HCT116 (cell line): ENCODE measurements around the gene VPS35. TPM values are rescaled to one million over a fixed set of nuclear protein-coding genes. Genes with fewer than 3 reads are reported as not detected.

ENCODE experiments used
- ATAC-seq: fragments of 200-7000 bp; cut with Tn5 transposase; 2 replicates; pipeline ENCODE4 v1.9.1; 2020; ENCODE audit warnings: mild to moderate bottlenecking, moderate library complexity
- BruUV-seq: library from RNA; stranded (reverse); fragments of 400-500 nt; replicated peaks from 2 replicates; lab custom pipeline; 2021; lab: Mats Ljungman, UMichigan
- CTCF ChIA-PET: fragments of 300-600 bp; sonication (Branson Sonifier 250); formaldehyde crosslinking; loops from one replicate; lab custom pipeline; 2021; ENCODE audit warnings: antibody characterized with exemption; lab: Charles Lee
- POLR2A ChIA-PET: fragments of 300-600, 350-600 bp; sonication (Branson Sonifier 250); formaldehyde crosslinking; loops from one replicate; lab custom pipeline; 2021; ENCODE audit warnings: antibody characterized with exemption; lab: Charles Lee
- RAD21 ChIA-PET, 2 experiments: fragments of 300-600 bp; sonication (Branson Sonifier 250); formaldehyde crosslinking; loops; one replicate each; lab custom pipeline; 2023; ENCODE audit warnings: low total read pairs in 2 of 2; ENCODE audit not compliant: uncharacterized antibody in 2 of 2, unreplicated experiment in 2 of 2, low non-redundant PET in 1 of 2; lab: Charles Lee
- DNase-seq: peaks from one replicate; pipeline ENCODE4 v3.0.0-alpha.2; 2010; ENCODE audit warnings: low read depth, low spot score
- H2AFZ ChIP-seq: fragments of 200-600 bp; shearing (Covaris generic), sonication (generic); 2 replicates; pipeline ENCODE4 v1.6.1; 2017; ENCODE audit warnings: low read depth, mixed run types, mixed read lengths, antibody characterized with exemption, low read length; ENCODE audit not compliant: poor library complexity, severe bottlenecking
- H3K27ac ChIP-seq: 2 replicates; pipeline ENCODE4 v1.5.1; 2012; ENCODE audit warnings: low read depth, low read length
- H3K27me3 ChIP-seq: fragments of 200-600 bp; sonication (generic); 2 replicates; pipeline ENCODE4 v1.6.1; 2016; ENCODE audit warnings: mixed run types, low read length, mixed read lengths; ENCODE audit not compliant: insufficient read depth
- H3K36me3 ChIP-seq, 2 experiments: fragments of 200-500 bp in 1 of 2; fragments of 200-600 bp in 1 of 2; sonication (Bioruptor generic) in 1 of 2; sonication (generic) in 1 of 2; 2 replicates each; pipeline versions ENCODE4 v1.5.1 to v1.6.1; 2014 to 2016; ENCODE audit warnings: low read length in 2 of 2, inconsistent platforms in 1 of 2, mixed read lengths in 1 of 2, mixed run types in 1 of 2; ENCODE audit not compliant: insufficient read depth in 2 of 2, control insufficient read depth in 1 of 2
- H3K4me1 ChIP-seq, 2 experiments: fragments of 200-600 bp in 1 of 2; sonication (generic) in 1 of 2; 2 replicates each; pipeline versions ENCODE4 v1.5.1 to v1.6.1; 2012 to 2017; ENCODE audit warnings: low read length in 2 of 2, inconsistent platforms in 1 of 2, mild to moderate bottlenecking in 1 of 2, mixed read lengths in 1 of 2, mixed run types in 1 of 2, moderate library complexity in 1 of 2; ENCODE audit not compliant: insufficient read depth in 2 of 2, control insufficient read depth in 1 of 2
- H3K4me2 ChIP-seq: fragments of 200-600 bp; sonication (generic); 2 replicates; pipeline ENCODE4 v1.6.1; 2017; ENCODE audit warnings: mixed run types, low read length, mixed read lengths
- H3K4me3 ChIP-seq, 2 experiments: fragments of 200-600 bp in 1 of 2; sonication (generic) in 1 of 2; replicated peaks in 1 of 2; 2 replicates each; pipeline ENCODE4 v1.5.1; 2011 to 2016; ENCODE audit warnings: low read length in 2 of 2, control low read depth in 1 of 2, low read depth in 1 of 2, mild to moderate bottlenecking in 1 of 2, mixed read lengths in 1 of 2, mixed run types in 1 of 2
- H3K79me2 ChIP-seq: fragments of 200-600 bp; sonication (generic); 2 replicates; pipeline ENCODE4 v1.6.1; 2017; ENCODE audit warnings: mild to moderate bottlenecking, mixed run types, low read length, moderate library complexity, mixed read lengths; ENCODE audit not compliant: insufficient read depth
- H3K9ac ChIP-seq: fragments of 200-600 bp; sonication (generic); 2 replicates; pipeline ENCODE4 v1.6.1; 2016; ENCODE audit warnings: low read length, mixed read lengths
- H3K9me2 ChIP-seq: fragments of 200-600 bp; sonication (generic), shearing (Covaris generic); 2 replicates; pipeline ENCODE4 v1.6.1; 2017; ENCODE audit warnings: mixed run types, mild to moderate bottlenecking, moderate library complexity; ENCODE audit not compliant: insufficient read depth
- H3K9me3 ChIP-seq, 2 experiments: fragments of 200-500 bp in 1 of 2; fragments of 200-600 bp in 1 of 2; sonication (Bioruptor generic) in 1 of 2; sonication (generic) in 1 of 2; 2 replicates each; pipeline ENCODE4 v1.6.1; 2014 to 2017; ENCODE audit warnings: low read length in 2 of 2, mixed read lengths in 2 of 2, inconsistent platforms in 1 of 2, low read depth in 1 of 2, mild to moderate bottlenecking in 1 of 2, mixed run types in 1 of 2, moderate library complexity in 1 of 2; ENCODE audit not compliant: control insufficient read depth in 1 of 2, insufficient read depth in 1 of 2
- H4K20me1 ChIP-seq: fragments of 200-600 bp; sonication (generic), shearing (Covaris generic); 2 replicates; pipeline ENCODE4 v1.6.1; 2017; ENCODE audit warnings: mixed run types, mild to moderate bottlenecking, moderate library complexity; ENCODE audit not compliant: insufficient read depth
- CEBPB ChIP-seq: IDR thresholded peaks from 2 replicates; pipeline ENCODE4 v1.6.1; 2012; ENCODE audit warnings: low read depth
- CTCF ChIP-seq, 3 experiments: fragments of 200-600 bp in 1 of 3; sonication (generic) in 1 of 3; IDR thresholded peaks in 2 of 3; conservative IDR thresholded peaks in 1 of 3; 2 replicates each; pipeline ENCODE4 v1.5.1; 2012 to 2017; ENCODE audit warnings: low read depth in 2 of 3, low read length in 2 of 3, antibody characterized with exemption in 1 of 3, borderline replicate concordance in 1 of 3, control low read depth in 1 of 3, mild to moderate bottlenecking in 1 of 3, mixed read lengths in 1 of 3, mixed run types in 1 of 3, moderate library complexity in 1 of 3; ENCODE audit not compliant: insufficient read depth in 1 of 3
- EGR1 ChIP-seq: IDR thresholded peaks from 2 replicates; pipeline ENCODE4 v1.6.1; 2012; ENCODE audit warnings: low read depth
- ELF1 ChIP-seq: IDR thresholded peaks from 2 replicates; pipeline ENCODE4 v1.6.1; 2012; ENCODE audit warnings: low read depth, borderline replicate concordance
- EZH2phosphoT487 ChIP-seq: fragments of 200-600 bp; IDR thresholded peaks from 2 replicates; pipeline ENCODE4 v1.6.1; 2018; ENCODE audit warnings: antibody characterized with exemption, borderline replicate concordance
- FOSL1 ChIP-seq: IDR thresholded peaks from 2 replicates; pipeline ENCODE4 v1.6.1; 2012; ENCODE audit warnings: low read depth
- POLR2A ChIP-seq: IDR thresholded peaks from 2 replicates; pipeline ENCODE4 v1.7.0; 2011; ENCODE audit warnings: borderline replicate concordance; ENCODE audit not compliant: insufficient read depth, insufficient read length; ENCODE audit errors: extremely low read depth
- REST ChIP-seq: IDR thresholded peaks from 2 replicates; pipeline ENCODE4 v1.6.1; 2012; ENCODE audit warnings: low read depth
- SIN3A ChIP-seq: IDR thresholded peaks from 2 replicates; pipeline ENCODE4 v1.6.1; 2012; ENCODE audit warnings: low read depth
- SP1 ChIP-seq: IDR thresholded peaks from 2 replicates; pipeline ENCODE4 v1.6.1; 2012; ENCODE audit warnings: low read depth
- TCF7L2 ChIP-seq: IDR thresholded peaks from 2 replicates; pipeline ENCODE4 v1.7.0; 2011; ENCODE audit warnings: borderline replicate concordance, inconsistent platforms; ENCODE audit not compliant: insufficient read depth, insufficient read length; ENCODE audit errors: extremely low read depth
- YY1 ChIP-seq: IDR thresholded peaks from 2 replicates; pipeline ENCODE4 v1.6.1; 2011; ENCODE audit warnings: low read length, low read depth, moderate library complexity, mild to moderate bottlenecking; ENCODE audit not compliant: insufficient replicate concordance; ENCODE audit errors: extremely low read depth
- ZBTB33 ChIP-seq: IDR thresholded peaks from 2 replicates; pipeline ENCODE4 v1.6.1; 2011; ENCODE audit warnings: mild to moderate bottlenecking, low read length, moderate library complexity; ENCODE audit not compliant: insufficient replicate concordance; ENCODE audit errors: extremely low read depth
- ZFX ChIP-seq: fragments of 450-650 bp; IDR thresholded peaks from 2 replicates; pipeline ENCODE4 v1.6.1; 2017
- intact Hi-C: fragments of 100-400 bp; cut with micrococcal nuclease; formaldehyde crosslinking; loops from 2 replicates; pipeline ENCODE4 v1.10.0; 2022
- total RNA-seq: library from RNA; stranded (reverse); gene quantifications from one replicate; pipeline ENCODE4 v1.2.1, GENCODE V29; 2021; ENCODE audit not compliant: unreplicated experiment

Gene VPS35
- total RNA-seq, 1 experiment from 2014 or later = 115 TPM

GRCh38 chr16:46662123-46662522, 26.9 kb downstream of the VPS35 start (continued):
- TF ChIP-seq CTCF (IDR thresholded peaks at IDR 0.05 in 2 of 3, conservative IDR thresholded peaks at IDR 0.05 in 1 of 3; ENCODE audit: borderline replicate concordance in 1 of 3, insufficient read depth in 1 of 3, low read depth in 2 of 3, low read length in 2 of 3) (no peak), YY1 (no peak), ZFX (no peak)

DNA sequence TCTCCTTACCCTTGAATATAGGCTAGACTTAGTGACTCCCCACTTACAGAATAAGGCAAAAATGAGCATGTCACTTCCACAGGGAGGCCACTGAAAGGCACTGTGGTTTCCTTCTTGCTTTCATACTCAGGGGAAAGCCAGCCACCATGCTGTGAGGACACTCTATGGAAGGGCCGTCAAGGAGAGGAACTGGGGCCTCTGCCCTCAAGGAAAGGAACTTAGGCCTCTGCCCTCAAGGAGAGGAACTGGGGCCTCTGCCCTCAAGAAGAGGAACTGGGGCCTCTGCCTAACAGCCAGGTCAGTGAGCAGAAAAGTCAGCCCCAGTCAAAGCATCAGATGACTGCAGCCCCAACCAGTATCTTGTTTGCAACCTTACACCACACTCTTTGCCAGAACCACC, 30.1 kb downstream of the VPS35 start:
- no peaks in the 10 kb centered on the region for H3K4me1 ChIP-seq
- ATAC-seq = no peak
- POLR2A ChIA-PET = no interaction called here
- TF ChIP-seq SIN3A = no peak
- TF ChIP-seq CEBPB = no peak
- TF ChIP-seq CTCF (IDR thresholded peaks at IDR 0.05 in 2 of 3, conservative IDR thresholded peaks at IDR 0.05 in 1 of 3; ENCODE audit: borderline replicate concordance in 1 of 3, insufficient read depth in 1 of 3, low read depth in 2 of 3, low read length in 2 of 3) = no peak
- TF ChIP-seq POLR2A = no peak
- TF ChIP-seq REST = no peak
- TF ChIP-seq YY1 = no peak
- TF ChIP-seq SP1 = no peak
- TF ChIP-seq ELF1 = no peak
- no peak for TF ChIP-seq ZFX
- TF ChIP-seq FOSL1 = no peak
- TF ChIP-seq EGR1 = no peak
- TF ChIP-seq EZH2phosphoT487 = no peak
- TF ChIP-seq ZBTB33 = no peak
- no peak for TF ChIP-seq TCF7L2

More for the DNA sequence above, 30.1 kb downstream of the VPS35 start:
- RAD21 ChIA-PET = no interaction called here
- Histone ChIP-seq H3K36me3 (peaks cover 28 to 34% of the 10 kb centered on the region in 2 experiments), H3K9me3 (no peaks in the 10 kb centered on the region), H3K27ac (no peak overlapping the region), H3K4me3 (no peak overlapping the region), H3K4me2 (no peak overlapping the region), H3K27me3 (no peaks in the 10 kb centered on the region), H3K9me2 (no peaks in the 10 kb centered on the region), H3K79me2 (no peaks in the 10 kb centered on the region), H3K9ac (no peak overlapping the region), H2AFZ (no peak overlapping the region), H4K20me1 (no peaks in the 10 kb centered on the region)
- DNase-seq = no peak
- CTCF ChIA-PET = interaction anchor here (0.9 kb wide), 1 partner anchor 15 kb away, joined by 4 read pairs; no protein-coding TSS in a partner anchor
- no TSS peak for BruUV-seq
- intact Hi-C loops = no loop called here
